SK-MEL-5 (cell line): ENCODE data around the gene NT5DC3. TPM values are rescaled to one million over a fixed set of nuclear protein-coding genes. Genes with fewer than 3 reads are reported as not detected.

Experiments
- DNase-seq: peaks from one replicate; pipeline ENCODE4 v3.0.0-alpha.2; 2016; ENCODE audit warnings: low read depth, low spot score
- in situ Hi-C: cut with HindIII; loops from 2 replicates; pipeline ENCODE4 v1.10.0; 2016; ENCODE audit warnings: low sequenced_read_pairs, high pct_unique_total_duplicates, low pct_unique_long_range_greater_than_20kb
- total RNA-seq: library from RNA; depleted of rRNA; stranded (reverse); fragments of >200 nt; shearing (Covaris generic); gene quantifications from 2 replicates; pipeline ENCODE4 v1.2.3, GENCODE V29; 2014

Gene NT5DC3
- total RNA-seq, 1 experiment from 2014 or later, result 34.6 TPM

DNA sequence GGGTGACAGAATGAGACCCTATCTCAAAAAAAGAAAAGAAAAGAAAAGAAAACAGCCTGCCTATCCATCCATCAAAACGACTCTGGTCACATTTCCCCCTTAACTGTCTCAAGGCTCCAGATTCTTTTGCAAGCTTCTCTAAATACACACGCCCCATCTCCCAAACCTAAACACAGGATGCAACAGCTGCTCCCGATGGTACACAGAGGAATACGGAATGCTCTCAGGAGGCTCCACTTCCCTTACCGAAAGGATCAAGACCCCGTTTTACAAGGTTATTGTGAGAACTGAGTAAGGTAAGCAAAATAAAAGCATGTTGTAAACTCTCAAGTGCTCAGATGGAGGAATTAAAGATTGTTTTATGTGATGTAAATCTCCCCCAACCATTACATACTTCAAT, 62.3 kb downstream of the NT5DC3 start:
- in situ Hi-C loops, result no loop called here
- DNase-seq, result no peak

DNA sequence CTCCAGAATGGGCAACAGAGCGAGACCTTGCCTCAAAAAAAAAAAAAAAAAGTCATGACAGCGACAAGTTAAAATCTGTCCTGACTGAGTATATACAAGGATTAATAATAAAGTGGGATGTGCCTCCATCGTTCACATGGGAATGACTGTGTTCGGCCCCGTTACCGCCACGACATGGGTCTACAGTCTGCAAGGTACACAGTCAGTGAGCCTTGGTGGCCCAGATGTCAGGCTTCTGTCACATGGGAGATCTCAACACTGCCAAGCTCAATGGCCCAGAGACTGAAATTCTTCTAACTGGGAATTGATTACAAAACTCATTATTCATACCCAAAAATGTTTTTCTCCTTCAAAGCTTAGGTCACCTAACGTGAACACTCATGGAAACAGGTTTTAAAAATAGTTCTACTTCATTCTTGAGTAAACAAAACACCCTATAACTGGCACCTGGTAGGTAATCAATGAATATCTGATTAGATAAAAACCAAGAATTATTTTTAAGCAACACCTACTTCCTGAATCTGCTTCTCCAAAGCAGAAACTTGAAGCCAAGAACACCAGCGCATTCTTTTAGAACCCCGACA, 66.0 kb downstream of the NT5DC3 start:
- in situ Hi-C loops, result no loop called here
- DNase-seq, result no peak

DNA sequence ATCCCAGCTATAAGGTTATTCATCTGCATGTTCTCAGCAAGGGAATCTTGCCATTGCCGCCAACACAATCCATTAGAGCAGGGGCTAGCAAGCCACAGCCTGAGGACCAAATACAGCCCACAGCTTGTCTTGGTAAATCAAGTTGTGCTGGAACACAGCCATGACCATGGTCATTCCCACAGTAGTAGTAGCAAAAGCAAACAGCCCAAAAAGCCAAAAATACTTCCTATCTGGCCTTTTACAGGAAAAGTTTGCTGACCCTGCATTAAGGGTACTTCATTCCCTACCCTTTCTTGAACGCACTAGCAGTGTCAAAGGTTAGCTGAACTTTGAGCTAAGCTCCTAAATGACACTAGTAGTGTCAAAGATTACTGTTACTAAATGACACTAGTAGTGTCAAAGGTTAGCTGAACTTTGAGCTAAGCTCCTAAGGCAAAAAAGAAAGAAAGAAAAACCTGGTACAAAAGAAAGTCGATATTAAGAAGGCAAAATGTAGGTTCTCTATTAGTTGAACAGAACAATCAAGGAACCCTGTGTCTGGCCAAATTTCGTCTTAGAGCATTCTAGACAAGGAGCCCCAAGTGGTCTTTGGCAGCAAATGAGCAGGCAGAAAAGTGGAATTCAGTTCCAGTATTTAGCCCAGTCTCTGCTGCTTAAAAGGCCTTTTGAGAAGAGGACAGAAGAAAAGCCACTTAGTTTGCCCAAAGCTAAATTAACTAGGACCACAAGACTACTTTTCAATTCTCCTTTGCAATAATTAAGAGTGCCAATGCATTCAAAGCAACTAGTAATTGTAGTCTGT, 67.7 kb downstream of the NT5DC3 start:
- in situ Hi-C loops, result no loop called here
- peak; percentile 47 for DNase-seq

DNA sequence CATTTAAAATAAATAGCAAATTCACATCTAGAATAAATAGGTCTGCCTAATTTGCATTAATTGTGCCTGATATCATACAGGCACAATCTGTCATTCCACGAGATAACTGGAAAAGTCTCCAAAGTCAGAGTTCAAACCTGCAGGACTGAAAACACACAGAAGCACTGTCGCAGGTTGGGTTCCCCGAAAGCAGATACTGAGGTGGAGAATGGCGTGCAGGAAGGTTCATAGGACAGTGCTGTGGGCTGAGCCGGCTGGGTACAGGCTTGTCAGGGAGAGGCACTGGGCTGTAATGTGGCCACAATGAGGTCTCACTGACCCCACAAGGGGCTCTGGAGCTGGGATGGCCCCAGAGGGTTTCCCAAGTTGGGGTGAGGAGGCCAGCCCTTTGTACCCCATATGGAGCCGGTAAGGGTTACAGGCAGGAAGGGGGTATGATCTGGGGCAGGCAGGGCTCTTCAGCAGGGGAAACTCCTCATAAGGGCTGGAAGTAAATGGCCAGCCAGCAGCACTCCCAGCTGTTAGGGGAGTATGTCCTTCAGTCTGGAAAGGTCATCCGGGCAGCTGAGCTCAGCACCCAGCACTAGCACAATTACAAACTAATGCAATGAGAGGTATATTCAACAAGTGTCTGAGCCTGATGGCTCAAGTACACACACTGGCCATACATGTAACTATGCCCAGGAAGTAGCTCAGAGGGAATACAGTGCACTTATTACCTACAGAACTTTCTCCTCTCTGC, 68.5 kb downstream of the NT5DC3 start:
- DNase-seq, result no peak
- in situ Hi-C loops, result no loop called here

DNA sequence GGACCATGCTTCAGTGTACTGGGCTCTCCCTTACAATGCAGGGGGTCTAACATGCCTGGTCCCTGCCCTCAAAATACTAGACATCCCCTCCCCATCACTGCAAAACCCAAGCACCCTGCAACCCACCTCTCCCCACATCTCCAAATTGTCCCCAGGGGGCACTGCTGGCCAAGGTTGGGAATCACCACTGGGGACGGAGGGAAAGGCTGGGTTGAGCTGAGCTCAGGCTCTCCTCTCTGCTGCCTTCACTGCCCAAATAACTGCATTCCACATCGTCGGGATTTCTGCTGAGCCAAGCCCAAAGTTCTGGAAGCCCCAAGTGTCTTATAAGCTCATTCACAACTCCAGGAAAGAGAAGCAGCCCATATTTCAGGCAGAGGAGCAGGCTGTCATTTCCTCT, 69.6 kb downstream of the NT5DC3 start:
- DNase-seq, result peak; percentile 76
- in situ Hi-C loops, result no loop called here

DNA sequence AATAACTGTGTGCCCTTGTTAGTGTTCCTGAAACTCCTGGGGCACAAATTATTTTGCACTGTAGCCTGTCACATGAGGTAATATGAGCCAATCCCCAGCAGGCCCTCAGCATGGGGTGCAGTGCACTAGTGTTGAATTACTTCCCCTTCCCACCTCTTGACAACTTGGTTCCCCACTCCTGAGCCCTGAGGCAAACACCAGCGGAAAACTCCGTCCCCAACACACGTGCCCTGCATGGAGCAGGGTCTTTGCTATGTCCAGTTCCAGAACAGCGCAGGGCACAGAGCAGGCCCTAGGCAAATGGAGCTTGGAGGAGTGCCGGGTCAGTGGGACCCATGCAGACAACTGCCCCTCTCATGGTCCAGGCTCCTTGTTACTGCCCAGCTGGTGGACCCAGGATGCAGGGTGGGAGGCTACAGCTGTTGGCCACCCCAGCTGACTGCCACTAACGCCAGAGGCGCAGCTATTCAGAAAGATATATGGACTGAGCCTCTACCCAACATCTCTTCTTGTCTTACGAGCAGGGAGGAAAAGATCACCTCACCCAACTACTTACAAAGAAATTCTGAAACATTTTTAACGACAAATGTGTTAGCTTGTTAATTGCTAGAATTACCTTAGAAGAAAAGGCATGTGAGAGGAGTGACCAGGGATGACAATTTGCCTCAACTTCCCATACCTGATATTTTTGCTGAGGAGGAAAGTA, 71.6 kb downstream of the NT5DC3 start:
- in situ Hi-C loops, result no loop called here
- DNase-seq, result peak; percentile 26

DNA sequence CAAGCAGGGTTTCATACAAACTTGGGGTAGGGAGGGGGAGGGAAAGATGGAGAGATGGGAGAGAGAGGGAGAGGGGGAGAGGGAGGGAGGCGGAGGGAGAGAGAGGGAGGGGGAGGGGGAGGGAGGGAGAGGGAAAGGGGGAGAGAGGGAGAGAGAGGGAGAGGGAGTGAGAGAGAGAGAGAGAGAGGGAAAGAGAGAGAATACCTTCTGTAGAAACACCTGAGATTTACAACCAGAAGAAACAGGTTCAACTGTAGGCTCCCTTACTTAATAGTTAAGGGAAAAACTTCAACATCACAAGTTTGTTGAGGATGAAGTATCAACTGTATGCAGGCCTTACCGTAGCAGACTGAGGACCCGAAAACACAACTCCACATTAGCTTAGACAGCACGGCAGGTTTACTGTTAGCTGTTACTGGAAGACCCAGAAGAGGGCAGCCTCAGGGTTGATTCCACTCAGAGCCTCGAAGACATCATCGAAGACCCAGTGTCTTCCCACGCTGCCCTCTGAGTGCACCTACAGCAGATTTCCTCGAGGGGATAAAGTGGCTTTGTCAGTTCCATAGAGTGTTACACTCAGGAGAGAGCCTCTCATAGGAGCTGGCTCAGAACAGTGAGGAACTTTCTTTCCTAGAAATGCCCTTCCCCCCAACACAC, 72.4 kb downstream of the NT5DC3 start:
- peak; percentile 67 for DNase-seq
- in situ Hi-C loops, result no loop called here

DNA sequence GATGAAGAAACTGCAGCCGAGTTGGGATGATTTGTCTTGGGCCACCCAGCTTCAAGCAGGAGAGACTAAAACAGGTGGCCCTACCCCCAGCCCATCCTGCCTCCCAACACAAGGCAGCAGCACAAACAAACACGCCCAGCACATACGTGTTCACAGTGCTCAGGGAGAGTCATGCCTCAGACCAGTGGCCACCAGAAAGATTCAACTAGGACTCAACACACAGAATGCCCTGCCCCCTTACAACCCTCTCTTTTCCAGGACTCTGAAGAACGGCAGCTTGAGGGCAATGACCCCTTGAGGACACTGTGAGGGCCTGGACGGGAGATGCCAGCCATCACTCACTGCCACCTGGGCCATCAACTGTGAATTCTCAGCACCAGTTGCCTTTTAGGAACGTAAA, 75.0 kb downstream of the NT5DC3 start:
- DNase-seq, result no peak
- in situ Hi-C loops, result no loop called here

DNA sequence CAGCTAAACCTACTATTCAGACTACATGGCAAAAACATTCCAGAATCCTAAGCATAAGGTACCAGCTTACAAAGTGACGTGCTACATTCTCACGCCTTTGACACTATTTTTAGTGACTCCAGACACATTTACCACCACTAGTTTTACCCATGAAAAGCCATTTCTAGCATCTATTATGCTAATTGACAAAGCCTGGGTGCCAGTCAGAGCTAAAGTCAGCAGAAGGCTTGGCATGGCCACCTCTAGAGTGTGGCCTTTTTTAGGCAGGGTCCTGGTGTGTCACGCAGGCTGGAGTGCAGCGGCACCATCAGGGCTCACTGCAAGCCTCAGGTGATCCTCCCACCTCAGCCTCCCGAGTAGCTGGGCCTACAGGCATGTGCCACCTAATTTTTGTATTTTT, 75.7 kb downstream of the NT5DC3 start:
- in situ Hi-C loops, result no loop called here
- no peak for DNase-seq

DNA sequence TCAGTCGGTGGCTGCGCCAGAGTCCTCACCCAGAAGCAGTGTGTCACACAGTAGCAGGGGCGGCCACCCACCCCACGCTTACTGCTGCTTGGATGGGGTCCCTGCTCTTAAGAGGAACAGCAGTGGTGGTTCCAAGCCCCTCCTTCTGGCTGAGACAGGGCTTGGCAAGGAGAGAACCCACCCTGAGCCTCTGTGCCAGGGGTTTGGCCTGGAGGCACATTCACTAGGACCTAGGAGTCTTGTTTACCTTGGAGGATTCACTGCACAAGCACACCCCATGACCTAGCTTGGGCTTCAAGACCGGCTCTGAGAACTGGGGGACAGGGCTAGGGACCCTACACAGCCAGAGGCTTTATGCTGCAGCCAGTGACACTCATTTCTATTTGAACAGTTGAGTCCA, 78.6 kb downstream of the NT5DC3 start:
- no peak for DNase-seq
- in situ Hi-C loops, result no loop called here

DNA sequence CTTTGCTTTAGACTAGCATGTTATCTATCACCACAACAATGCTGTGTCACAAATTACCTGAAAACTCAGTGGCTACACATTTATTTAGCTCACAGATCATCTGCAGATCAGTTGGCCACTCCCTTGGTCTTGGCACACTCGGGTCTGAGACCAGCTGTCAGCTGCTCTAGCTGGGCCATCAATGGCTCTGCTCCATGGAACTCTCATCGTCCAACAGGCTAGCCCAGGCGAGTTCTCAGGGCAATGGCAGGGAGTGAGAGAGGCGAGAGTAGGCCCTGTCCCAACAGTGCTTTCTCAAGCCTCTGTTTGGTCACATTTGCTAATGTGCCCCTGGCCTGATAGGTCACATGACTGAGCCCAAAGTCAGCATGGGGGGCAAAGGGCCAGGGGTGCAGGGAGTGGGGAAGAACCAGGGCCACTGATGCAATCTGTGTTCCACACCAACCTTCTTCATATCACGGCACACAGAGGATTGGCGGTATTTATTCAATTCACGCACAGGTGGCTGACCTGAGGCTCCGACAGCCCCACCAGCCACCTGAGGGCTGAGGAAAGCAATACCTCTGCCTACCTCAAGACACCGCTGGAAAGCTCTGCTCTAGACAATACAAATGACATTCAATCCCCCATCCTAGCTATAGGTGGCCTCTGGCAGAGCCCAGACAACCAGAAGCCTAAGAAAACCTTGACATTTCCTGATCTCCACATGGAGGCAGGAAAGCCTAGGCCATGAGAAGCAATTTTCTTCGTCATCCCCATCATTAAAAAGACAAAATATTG, 82.5 kb downstream of the NT5DC3 start:
- in situ Hi-C loops, result no loop called here
- no peak for DNase-seq

DNA sequence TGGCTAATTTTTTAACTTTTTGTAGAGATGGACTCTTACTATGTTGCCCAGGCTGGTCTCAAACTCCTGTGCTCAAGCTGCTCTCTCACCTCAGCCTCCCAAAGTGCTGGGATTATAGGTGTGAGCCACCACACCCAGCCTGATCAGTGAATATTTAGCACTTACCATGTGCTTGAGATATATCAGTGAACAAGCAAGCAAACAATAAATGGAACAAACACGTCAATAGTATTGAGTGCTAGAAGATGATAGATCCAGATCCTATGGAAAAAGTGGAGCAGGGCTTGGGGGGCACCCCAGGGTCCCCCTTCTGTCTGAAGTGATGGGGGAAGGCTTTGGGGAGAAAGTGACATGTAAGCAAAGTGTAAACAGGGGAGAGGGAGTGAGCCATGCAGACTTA, 83.8 kb downstream of the NT5DC3 start:
- in situ Hi-C loops, result no loop called here
- DNase-seq, result no peak

DNA sequence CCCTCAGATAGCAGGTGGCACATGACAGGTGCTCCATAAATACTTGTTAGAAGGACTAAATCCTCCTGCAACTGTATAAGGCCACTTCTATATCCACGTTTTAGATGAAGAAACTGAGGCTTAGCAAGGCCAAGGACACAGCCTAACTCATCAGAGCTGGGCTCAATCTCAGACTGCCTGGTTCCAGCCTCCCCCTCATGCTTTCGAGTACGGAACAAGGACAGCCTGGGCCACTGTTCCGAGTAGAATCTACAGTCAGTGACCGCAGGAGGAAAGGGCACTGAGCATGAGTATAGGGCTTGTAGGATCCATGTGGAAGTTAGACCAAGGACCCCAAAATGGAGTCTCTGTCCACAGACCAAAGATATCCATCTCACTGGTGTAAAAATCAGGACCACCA, 84.6 kb downstream of the NT5DC3 start:
- in situ Hi-C loops, result no loop called here
- no peak for DNase-seq

DNA sequence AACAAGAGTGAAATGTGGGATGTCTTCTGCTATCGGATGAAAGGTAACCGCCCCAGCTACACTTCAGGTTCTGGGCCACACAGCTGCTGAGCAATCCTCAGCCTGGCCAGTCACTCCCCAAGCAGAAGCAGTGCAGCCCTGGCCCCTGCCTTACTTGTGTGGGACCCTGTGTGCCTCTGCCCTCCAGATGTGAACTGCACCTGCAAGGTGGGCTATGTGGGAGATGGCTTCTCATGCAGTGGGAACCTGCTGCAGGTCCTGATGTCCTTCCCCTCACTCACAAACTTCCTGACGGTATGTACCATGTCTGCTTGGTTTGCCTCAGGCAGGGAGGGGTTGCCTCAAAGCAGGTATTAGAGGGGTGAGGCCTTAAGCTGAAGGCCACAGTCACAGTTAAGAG, 85.6 kb downstream of the NT5DC3 start:
- in situ Hi-C loops, result no loop called here
- DNase-seq, result no peak

DNA sequence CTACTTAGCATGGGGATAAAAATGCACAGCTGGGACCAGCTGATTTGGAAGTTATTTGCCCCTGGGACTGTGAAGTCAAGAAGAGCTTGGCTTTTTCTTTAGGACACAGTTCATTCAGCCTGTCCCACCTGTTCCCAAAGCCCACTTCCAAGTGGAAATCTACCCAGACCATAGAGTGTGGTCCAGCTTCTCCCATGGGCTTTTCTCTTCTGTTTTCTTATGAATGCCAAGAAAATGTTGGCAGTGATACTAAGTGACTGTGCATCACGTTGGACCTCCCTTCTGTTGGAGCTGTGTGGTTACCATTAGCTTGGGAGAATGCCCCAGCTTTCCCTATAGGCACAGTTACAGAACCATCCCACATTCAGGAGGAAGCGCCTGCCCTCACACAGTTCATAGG, 89.4 kb downstream of the NT5DC3 start:
- in situ Hi-C loops, result no loop called here
- DNase-seq, result no peak

DNA sequence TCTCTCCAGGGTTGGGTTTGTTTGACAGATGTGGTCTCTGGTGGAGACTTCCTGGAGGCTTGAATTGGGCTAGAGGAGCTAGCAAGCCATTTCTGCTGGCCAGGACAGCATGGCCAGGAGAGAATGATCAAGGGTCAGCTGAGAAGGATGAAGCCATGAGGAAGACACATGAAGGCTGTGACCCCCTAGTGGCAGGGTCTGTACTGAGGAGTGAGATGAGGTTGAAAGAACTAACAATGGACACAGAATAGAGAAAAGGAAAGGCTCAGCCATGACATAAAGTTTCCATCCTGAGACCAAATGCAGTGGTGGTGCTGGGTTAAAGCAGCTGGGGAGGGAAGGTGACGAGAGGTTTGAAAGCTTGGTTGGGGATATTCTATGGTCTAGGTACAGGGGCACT, 89.9 kb downstream of the NT5DC3 start:
- in situ Hi-C loops, result no loop called here
- DNase-seq, result peak; percentile 49

DNA sequence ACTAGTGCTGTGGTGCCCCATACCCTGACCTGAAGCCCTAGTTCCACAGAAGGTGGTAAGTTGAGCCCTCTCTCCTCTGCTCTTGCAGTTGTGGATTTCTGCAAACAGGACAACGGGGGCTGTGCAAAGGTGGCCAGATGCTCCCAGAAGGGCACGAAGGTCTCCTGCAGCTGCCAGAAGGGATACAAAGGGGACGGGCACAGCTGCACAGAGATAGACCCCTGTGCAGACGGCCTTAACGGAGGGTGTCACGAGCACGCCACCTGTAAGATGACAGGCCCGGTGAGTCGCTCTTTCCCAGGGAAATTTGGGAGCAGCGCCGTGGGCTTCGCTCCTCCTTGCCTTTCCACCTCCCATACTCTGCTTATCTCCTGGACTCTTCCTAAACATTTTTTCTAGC, 92.2 kb downstream of the NT5DC3 start:
- in situ Hi-C loops, result no loop called here
- DNase-seq, result no peak
